K562 (cell line): ENCODE data around the gene MGAT1. TPM values are rescaled to one million over a fixed set of nuclear protein-coding genes. Genes with fewer than 3 reads are reported as not detected.
A peak's percentile ranks its signal among the peaks of the same experiment; 100 is the strongest.

Source experiments
- ATAC-seq: fragments of 200-7000 bp; cut with Tn5 transposase; 3 replicates; pipeline ENCODE4 v1.9.1; 2020; ENCODE audit warnings: moderate library complexity
- BruUV-seq: library from RNA; stranded (reverse); fragments of 400-500 nt; replicated peaks from 2 replicates; lab custom pipeline; 2021; lab: Mats Ljungman, UMichigan
- CTCF ChIA-PET: fragments of 300-600 bp; formaldehyde crosslinking; extraction: SDS; loops from one replicate; lab custom pipeline; 2021; ENCODE audit warnings: low intra/inter-chr PET ratio; lab: Yijun Ruan, JAX
- POLR2A ChIA-PET: fragments of 300-600, 350-650 bp; sonication (Branson Sonifier 250); formaldehyde crosslinking; extraction: SDS; loops from one replicate; lab custom pipeline; 2021; ENCODE audit warnings: antibody characterized with exemption, inconsistent platforms; lab: Yijun Ruan, JAX
- DNase-seq, 4 experiments: peaks; one replicate each; pipeline versions ENCODE4 v3.0.0 to v3.0.0-alpha.2; 2011 to 2018; ENCODE audit warnings: low spot score in 3 of 4, mixed read lengths in 3 of 4; ENCODE audit errors: extremely low read depth in 1 of 4
- FAIRE-seq: peaks from 2 replicates; lab custom pipeline; 2011; peaks lifted over from hg19 to GRCh38; lab: Jason Lieb, UNC
- H2AFZ ChIP-seq: 2 replicates; pipeline ENCODE4 v1.6.0; 2011; ENCODE audit warnings: low read depth, low read length, control low read depth, inconsistent platforms
- H3K27ac ChIP-seq: fragments of 200-600 bp; 3 replicates; pipeline ENCODE4 v1.8.0; 2011; ENCODE audit warnings: low read depth, mild to moderate bottlenecking, control low read depth, inconsistent platforms, low read length, moderate library complexity, mixed read lengths; ENCODE audit errors: extremely low read depth
- H3K27me3 ChIP-seq, 2 experiments: fragments of 300-600 bp in 1 of 2; 2 replicates in 1 of 2; 3 replicates in 1 of 2; pipeline versions ENCODE4 v1.6.0 to v1.8.0; 2011; ENCODE audit warnings: inconsistent platforms in 2 of 2, low read length in 2 of 2, mild to moderate bottlenecking in 1 of 2, mixed read lengths in 1 of 2, moderate library complexity in 1 of 2; ENCODE audit not compliant: control insufficient read depth in 2 of 2, insufficient read depth in 2 of 2
- H3K36me3 ChIP-seq: fragments of 300-600 bp; 3 replicates; pipeline ENCODE4 v1.8.0; 2011; ENCODE audit warnings: mild to moderate bottlenecking, low read length, inconsistent platforms; ENCODE audit not compliant: control insufficient read depth, insufficient read depth
- H3K4me1 ChIP-seq, 2 experiments: fragments of 200-600 bp in 1 of 2; replicated peaks in 1 of 2; 2 replicates in 1 of 2; 3 replicates in 1 of 2; pipeline versions ENCODE4 v1.5.1 to v1.8.0; 2011; ENCODE audit warnings: inconsistent platforms in 2 of 2, low read length in 2 of 2, mild to moderate bottlenecking in 1 of 2, mixed read lengths in 1 of 2, moderate library complexity in 1 of 2; ENCODE audit not compliant: control insufficient read depth in 2 of 2, insufficient read depth in 2 of 2
- H3K4me2 ChIP-seq: 2 replicates; pipeline ENCODE4 v1.6.1; 2011; ENCODE audit warnings: low read length, control low read depth, inconsistent platforms, mixed read lengths; ENCODE audit not compliant: insufficient read depth
- H3K4me3 ChIP-seq: fragments of 200-600 bp; sonication (generic), shearing (Covaris generic); 2 replicates; pipeline ENCODE4 v1.5.1; 2016; ENCODE audit warnings: control low read depth, inconsistent platforms
- H3K79me2 ChIP-seq: fragments of 200-600 bp; 3 replicates; pipeline ENCODE4 v1.8.0; 2011; ENCODE audit warnings: low read length, inconsistent platforms; ENCODE audit not compliant: control insufficient read depth, insufficient read depth
- H3K9ac ChIP-seq, 2 experiments: 2 replicates each; pipeline versions ENCODE4 v1.6.0 to v1.6.1; 2011; ENCODE audit warnings: low read depth in 2 of 2, low read length in 2 of 2, control low read depth in 1 of 2, inconsistent platforms in 1 of 2, mild to moderate bottlenecking in 1 of 2, mixed read lengths in 1 of 2; ENCODE audit not compliant: insufficient read depth in 1 of 2
- H3K9me1 ChIP-seq: one replicate; pipeline ENCODE4 v1.6.0; 2011; ENCODE audit warnings: inconsistent platforms, mild to moderate bottlenecking, low read length, moderate library complexity; ENCODE audit not compliant: control insufficient read depth, insufficient read depth
- H3K9me3 ChIP-seq: replicated peaks from 2 replicates; pipeline ENCODE4 v1.5.1; 2011; ENCODE audit warnings: low read depth, low read length, inconsistent platforms; ENCODE audit not compliant: control insufficient read depth, insufficient read depth
- H4K20me1 ChIP-seq: replicated peaks from 2 replicates; pipeline ENCODE4 v1.6.1; 2011; ENCODE audit warnings: low read length, inconsistent platforms, mixed read lengths; ENCODE audit not compliant: control insufficient read depth, insufficient read depth
- ADNP ChIP-seq: fragments of 200-800 bp; sonication (Bioruptor generic); IDR thresholded peaks from 2 replicates; pipeline ENCODE4 v1.6.1; 2016; ENCODE audit warnings: missing genetic modification characterization, missing compliant biosample characterization
- BCOR ChIP-seq: fragments of 450-650 bp; IDR thresholded peaks from 2 replicates; pipeline ENCODE4 v1.6.1; 2016
- CBX1 ChIP-seq: sonication (generic); IDR thresholded peaks from 2 replicates; pipeline ENCODE4 v1.6.1; 2016; ENCODE audit warnings: antibody characterized with exemption, low read depth, mild to moderate bottlenecking
- KDM1A ChIP-seq, 2 experiments: fragments of 450-650 bp; IDR thresholded peaks; 2 replicates each; pipeline ENCODE4 v1.6.1; 2016; ENCODE audit warnings: mild to moderate bottlenecking in 2 of 2
- OTX1 ChIP-seq: fragments of 450-650 bp; formaldehyde crosslinking; IDR thresholded peaks from 2 replicates; pipeline ENCODE4 v1.4.0; 2022; ENCODE audit warnings: mild to moderate bottlenecking
- RBM25 ChIP-seq: fragments of 200-400 bp; formaldehyde crosslinking; IDR thresholded peaks from 2 replicates; pipeline ENCODE4 v1.6.1; 2018; ENCODE audit warnings: low read length, low read depth, moderate library complexity; ENCODE audit not compliant: severe bottlenecking
- ZBTB33 ChIP-seq: sonication (generic); formaldehyde crosslinking; IDR thresholded peaks from 2 replicates; pipeline ENCODE4 v1.8.1; 2023; ENCODE audit warnings: mild to moderate bottlenecking, missing genetic modification reagents
- ZNF146 ChIP-seq: IDR thresholded peaks from one replicate; pipeline ENCODE4 v1.6.1; 2018; ENCODE audit warnings: missing compliant biosample characterization; ENCODE audit not compliant: unreplicated experiment
- ZNF408 ChIP-seq: fragments of 250-450 bp; sonication (Bioruptor Pico); IDR thresholded peaks from 2 replicates; pipeline ENCODE4 v1.4.0; 2020; ENCODE audit warnings: low read depth, mild to moderate bottlenecking, moderate library complexity
- ZNF77 ChIP-seq: fragments of 250-450 bp; sonication (Bioruptor Pico); IDR thresholded peaks from 2 replicates; pipeline ENCODE4 v1.5.0; 2020
- WGBS: fragments of 100-300 bp; shearing (Covaris generic); methylation state at CpG from one replicate; pipeline ENCODE4 v1.1.6; 2016; ENCODE audit warnings: low coverage, mixed read lengths; ENCODE audit not compliant: insufficient coverage; ENCODE audit errors: missing lambda C conversion rate; 5-methylcytosine and 5-hydroxymethylcytosine counted together
- in situ Hi-C: fragments of 300-500 bp; cut with MboI; formaldehyde crosslinking; loops from 4 replicates; pipeline ENCODE4 v1.15.0; 2018; ENCODE audit warnings: inconsistent platforms, mixed read lengths
- intact Hi-C: fragments of 100-400 bp; cut with micrococcal nuclease; formaldehyde crosslinking; loops from 2 replicates; pipeline ENCODE4 v1.14.2; 2022
- polyA plus RNA-seq, 8 experiments: library from polyadenylated mRNA; depleted of rRNA in 4 of 8; stranded (reverse) in 5 of 8; unstranded in 3 of 8; fragments of >200 nt; fragmentation: Nextera tagmentation in 2 of 8; fragmentation: Illumina TruSeq in 1 of 8; extraction: Ambion mirVana in 2 of 8; extraction: Trizol in 1 of 8; gene quantifications; 2 replicates each; pipeline versions ENCODE4 v1.2.1 to v1.2.3, GENCODE V29; 2011 to 2014; ENCODE audit warnings: inconsistent platforms in 1 of 8, missing spikeins in 1 of 8
- total RNA-seq, 7 experiments: library from RNA; depleted of rRNA in 6 of 7; stranded (reverse); fragments of >200 nt in 6 of 7; fragmentation: Illumina TruSeq in 2 of 7; extraction: Trizol in 2 of 7; gene quantifications; 2 replicates each; pipeline versions ENCODE4 v1.2.1 to v1.2.3, GENCODE V29; 2011 to 2021; ENCODE audit warnings: low replicate concordance in 1 of 7

The MGAT1 gene
- total and polyA plus RNA-seq, 9 of the 15 experiments (the other 6 are each of a cell fraction or from before 2014, with no cell fraction given): 3.9 to 82.7 (median 44.5) TPM

GRCh38 chr5:180839227-180839626 lies 36.6 kb upstream of the MGAT1 start:
- H3K4me3 ChIP-seq: no peak overlapping the region
- no peaks in the 10 kb centered on the region for H3K79me2 ChIP-seq
- no peak for ATAC-seq
- no TSS peak for BruUV-seq
- no peaks in the 10 kb centered on the region for H3K9me3 ChIP-seq
- intact Hi-C loops (no loop called here), in situ Hi-C loops (no loop called here)
- H3K27ac ChIP-seq: no peak overlapping the region
- no peaks in the 10 kb centered on the region for H4K20me1 ChIP-seq
- no peaks in the 10 kb centered on the region; a peak in 1 of 5 replicates for H3K4me1 ChIP-seq
- WGBS: 62% methylated on average over 2 of the region's 2 CpGs
- POLR2A ChIA-PET: interaction anchor here (0.7 to 1.0 kb wide), 2 partner anchors 8 to 10 kb away, joined by 3 read pairs; no protein-coding TSS in a partner anchor
- TF ChIP-seq RBM25: peak; percentile 81
- TF ChIP-seq ZBTB33 (CRISPR knock-in tag): no peak
- peak; percentile 99 for TF ChIP-seq ZNF146
- 0 out of 2 replicates have a peak, but pooled peaks have one; percentile 35 for TF ChIP-seq ADNP (tag)
- peak; percentile 37; the same call in 1 of the 2 replicates for TF ChIP-seq CBX1
- no peak for TF ChIP-seq ZNF408 (CRISPR knock-in tag)
- no peak for TF ChIP-seq ZNF77
- TF ChIP-seq BCOR: peak; percentile 77
- no peak for TF ChIP-seq OTX1
- TF ChIP-seq KDM1A (IDR thresholded peaks at IDR 0.05): peak; percentile 26; a peak in 2 of 4 replicates
- TF ChIP-seq, all 486 proteins: peak for 6
- no peak for FAIRE-seq
- Histone ChIP-seq H3K9me1 (no peaks in the 10 kb centered on the region), H3K4me2 (no peak overlapping the region), H3K9ac (no peak overlapping the region), H3K27me3 (no peaks in the 10 kb centered on the region), H3K36me3 (peaks cover 12% of the 10 kb centered on the region; the same call in 1 of the 3 replicates), H2AFZ (no peak overlapping the region)
- CTCF ChIA-PET: no interaction called here
- DNase-seq: no peak
